Hematopoietic multipotent progenitor cell treated with erythropoietin and hydrocortisone succinate and interleukin-3 and kit ligand, for 4 days (in vitro differentiated cells): ENCODE measurements around the gene ZMAT5.

Experiments
- DNase-seq: peaks from one replicate; pipeline ENCODE4 v3.0.0-alpha.2; 2015

ZMAT5 gene

DNA sequence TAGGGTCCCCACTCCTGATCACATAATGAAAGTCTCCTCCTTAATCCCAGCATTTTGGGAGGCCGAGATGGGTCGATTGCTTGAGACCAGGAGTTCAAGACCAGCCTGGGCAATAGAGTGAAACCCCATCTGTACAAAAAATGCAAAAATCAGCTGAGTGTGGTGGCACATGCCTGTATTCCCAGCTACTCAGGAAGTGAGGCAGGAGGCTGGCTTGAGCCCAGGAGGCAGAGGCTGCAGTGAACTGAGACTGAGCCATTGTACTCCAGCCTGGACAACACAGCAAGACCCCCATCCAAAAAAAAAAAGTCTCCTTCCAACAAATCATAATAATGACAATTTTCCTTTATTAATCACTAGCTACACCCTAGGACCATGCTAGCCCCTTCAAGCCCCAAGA lies 15.1 kb downstream of the ZMAT5 start:
- no peak for DNase-seq

DNA sequence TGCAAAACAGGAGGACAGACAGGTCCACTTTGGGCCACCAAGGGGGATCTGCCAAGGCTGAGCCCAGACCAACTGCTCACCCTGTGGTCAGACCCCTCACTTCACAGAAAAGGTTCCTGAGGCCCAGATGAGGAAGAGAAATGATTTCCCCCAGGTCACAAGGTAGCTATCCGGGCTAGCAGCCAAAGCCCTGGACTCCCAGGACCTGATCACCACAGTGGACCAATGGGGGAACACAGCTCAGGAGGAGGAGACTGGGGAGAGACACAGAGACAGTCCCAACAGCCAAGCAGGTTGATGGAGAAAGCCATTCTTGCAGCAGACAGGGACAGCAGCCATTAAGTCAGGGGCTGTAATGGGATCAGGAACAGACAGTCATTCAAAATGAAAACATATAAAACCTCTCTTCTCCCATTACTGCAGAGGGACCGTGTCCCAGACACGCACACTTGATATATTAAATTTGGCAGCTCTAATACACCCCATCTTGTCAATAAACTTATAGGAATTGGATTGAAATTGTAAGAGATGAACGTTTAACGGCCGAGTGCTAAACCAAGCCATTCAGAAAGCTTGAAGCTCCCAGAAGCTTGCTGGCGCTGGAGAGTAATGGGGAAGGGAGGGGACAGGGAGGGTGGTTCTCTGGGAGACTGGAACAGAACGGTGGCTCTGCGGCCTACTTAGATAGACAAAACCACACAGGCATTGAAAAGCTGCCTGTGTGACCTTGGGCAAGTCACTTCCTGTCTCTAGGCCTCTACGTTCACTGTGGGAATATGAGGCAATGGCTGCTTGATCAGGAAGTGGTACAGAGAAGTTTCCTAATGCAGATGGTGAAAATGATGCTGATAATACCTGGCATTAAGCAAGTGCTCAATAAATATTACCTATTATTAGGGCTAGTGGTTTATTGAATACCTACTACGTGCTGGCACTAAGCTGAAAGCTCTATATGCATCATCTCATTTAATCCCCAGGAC lies 16.0 kb downstream of the ZMAT5 start:
- DNase-seq = peak; percentile 89

DNA sequence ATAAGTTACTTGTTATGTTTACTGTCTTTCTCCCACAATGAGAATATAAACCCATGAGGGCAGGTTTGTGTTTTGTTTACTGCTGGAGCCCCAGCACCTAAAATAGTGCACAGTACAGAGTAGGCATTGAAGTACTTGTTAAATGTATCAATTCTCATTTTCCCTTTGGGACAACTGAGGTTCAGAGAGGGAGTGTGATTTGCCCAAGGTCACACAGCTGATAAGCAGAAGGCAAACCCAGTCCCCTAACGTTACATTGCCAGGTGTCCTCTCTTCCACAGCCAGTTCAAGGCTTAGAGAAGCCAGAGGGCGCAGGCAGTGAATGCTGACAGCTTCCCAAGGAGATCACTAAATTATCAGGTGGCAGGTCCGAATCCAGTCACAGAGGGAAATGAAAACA lies 16.8 kb downstream of the ZMAT5 start:
- no peak for DNase-seq

DNA sequence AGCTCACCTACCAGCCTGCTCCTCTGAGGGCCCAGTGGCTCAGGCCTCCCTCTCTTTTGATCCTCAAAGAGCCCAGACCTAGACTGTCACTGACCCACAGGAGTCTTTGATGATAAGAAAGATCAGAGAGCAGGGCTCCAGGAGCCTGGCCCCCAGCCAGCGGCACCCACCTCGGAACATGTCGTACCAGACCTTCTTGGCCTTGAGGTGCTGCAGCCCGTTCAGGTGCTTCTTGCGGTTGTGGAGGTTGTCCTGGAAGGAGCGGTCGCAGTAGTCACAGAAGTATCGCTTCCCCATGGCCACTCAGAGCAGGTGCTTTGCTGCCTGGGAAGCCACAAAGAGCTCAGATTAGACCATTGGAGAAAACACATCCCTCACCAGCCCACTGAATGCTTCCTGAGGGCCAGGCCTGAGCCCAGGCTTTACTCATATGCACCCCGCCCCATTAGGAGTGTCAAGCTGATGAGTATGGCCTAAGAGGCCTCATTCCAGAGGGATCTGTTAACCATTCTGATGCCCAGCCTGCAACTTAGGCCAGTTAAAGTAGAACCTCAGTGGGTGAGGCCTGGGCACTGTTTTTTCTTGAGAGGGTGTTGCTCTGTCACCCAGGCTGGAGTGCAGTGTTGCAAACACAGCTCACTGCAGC lies 18.4 kb downstream of the ZMAT5 start:
- no peak for DNase-seq

DNA sequence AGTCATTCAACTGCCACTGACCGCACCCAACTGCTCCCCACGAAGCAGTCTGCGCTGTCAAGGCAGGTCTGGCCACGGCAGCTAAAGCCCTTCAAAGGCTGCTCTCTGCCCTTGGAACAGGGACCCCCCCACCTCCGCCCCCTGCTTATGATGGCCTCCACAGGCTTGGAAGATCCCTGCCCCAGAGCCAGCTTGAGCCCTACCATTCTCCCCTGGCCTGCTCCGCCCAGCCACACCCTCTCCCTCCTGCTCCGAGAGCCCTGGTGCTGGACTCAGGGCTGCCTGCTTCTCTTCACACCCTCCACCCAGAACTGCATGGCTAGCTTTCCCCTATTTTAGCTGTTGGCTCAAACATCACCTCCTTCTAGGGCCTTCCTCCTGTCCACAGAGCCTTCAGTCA lies 19.0 kb downstream of the ZMAT5 start:
- DNase-seq = peak; percentile 48

DNA sequence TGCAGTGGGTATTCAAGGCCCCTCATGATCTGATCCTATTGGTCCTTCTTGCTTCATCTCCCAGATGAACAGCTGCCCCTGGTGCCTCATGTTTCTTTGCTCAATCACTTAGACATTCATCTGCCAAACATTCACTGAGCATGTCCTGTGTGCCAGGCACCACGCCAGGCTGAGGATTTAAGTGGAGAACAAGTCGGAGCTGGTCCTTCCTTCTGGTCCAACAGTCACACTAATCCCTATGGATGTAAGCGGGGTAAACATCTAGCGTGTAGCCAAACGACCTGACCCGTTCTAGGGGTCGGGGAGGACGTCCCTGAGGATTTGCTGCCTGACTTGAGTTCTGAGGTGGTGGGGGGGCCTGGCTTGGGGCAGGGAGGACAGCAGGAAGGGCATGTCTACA lies 21.9 kb downstream of the ZMAT5 start:
- no peak for DNase-seq

DNA sequence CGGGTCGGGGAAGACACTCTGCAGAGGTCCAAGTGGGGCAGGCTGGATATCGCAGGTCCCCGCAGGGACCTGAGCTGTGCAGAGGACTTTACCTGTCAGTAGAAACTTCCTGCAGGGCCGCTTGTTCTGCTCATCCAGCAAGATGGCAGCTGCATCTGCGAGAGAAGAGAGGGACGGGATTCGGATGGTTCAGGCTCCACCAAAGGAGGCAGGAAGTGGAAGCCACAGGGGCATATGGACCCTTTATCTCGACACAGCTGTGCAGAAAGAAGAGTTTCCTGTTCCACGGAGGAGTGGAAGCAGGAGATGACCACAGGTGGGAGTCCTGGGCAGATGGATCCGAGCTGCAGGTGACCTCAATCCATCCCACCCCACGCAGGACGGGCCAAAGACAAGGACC lies 24.5 kb downstream of the ZMAT5 start:
- DNase-seq = peak; percentile 63

DNA sequence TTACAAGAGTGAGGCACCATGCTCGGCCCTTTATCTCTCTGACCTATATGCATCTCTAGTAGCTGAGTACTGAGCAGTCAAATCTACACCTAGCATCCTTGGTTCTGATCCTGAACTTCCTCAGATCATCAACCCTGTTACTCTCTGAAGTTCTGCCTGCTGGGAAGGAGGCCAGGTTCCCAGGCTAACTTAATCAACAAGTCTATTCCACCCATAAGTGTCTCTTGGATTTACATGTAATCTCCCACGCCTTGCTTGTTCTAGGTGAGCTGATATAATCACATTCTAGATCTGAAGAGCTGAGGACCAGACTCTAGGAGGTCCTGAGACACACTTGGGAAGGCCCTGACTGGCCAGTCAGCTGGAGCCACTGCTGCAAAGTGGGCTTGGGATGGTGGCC lies 24.9 kb downstream of the ZMAT5 start:
- no peak for DNase-seq

DNA sequence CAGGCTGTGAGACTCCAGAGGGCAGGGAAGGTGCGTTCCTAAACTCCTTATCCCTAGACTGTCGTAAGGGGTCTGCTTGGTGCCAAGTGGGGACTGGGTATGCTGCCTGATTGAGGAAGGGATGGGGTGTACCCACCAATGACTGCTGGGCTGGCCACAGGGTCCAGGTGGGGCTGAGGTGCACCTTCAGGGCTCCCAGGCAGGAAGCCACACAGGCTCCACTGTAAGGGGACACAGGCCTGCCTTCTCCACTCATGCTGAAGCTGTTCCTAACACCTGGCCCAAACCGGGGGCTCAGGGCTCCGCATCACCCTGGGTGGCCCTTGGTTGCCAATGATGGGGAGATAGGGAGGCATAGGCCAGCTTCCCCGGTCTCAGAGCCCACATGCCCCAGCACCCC lies 26.6 kb downstream of the ZMAT5 start:
- no peak for DNase-seq

DNA sequence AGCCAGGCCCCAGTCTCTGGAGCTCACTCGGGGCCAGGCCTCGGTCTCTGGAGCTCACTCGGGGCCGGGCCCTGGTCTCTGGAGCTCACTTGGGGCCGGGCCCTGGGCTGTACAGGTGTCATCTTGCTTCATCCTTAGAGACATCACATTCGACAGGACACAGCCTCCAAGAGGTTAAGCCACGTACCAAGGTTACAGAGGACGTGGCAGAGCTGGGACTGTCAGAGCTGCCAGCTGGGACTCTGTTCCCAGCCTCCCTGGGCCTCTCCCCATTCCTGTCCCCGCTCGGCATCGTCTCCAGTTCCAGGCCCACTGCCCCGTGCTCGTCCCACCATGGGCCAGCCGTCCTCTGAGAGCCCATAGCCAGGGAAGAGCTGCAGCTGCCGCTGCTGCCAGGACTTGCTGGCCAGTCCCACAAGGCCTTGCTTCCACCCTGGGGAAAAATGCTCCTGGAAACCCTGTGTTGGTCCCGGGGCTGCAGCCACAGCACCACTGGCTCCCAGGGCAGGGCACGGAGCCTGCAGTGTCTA lies 27.4 kb downstream of the ZMAT5 start:
- DNase-seq = no peak

DNA sequence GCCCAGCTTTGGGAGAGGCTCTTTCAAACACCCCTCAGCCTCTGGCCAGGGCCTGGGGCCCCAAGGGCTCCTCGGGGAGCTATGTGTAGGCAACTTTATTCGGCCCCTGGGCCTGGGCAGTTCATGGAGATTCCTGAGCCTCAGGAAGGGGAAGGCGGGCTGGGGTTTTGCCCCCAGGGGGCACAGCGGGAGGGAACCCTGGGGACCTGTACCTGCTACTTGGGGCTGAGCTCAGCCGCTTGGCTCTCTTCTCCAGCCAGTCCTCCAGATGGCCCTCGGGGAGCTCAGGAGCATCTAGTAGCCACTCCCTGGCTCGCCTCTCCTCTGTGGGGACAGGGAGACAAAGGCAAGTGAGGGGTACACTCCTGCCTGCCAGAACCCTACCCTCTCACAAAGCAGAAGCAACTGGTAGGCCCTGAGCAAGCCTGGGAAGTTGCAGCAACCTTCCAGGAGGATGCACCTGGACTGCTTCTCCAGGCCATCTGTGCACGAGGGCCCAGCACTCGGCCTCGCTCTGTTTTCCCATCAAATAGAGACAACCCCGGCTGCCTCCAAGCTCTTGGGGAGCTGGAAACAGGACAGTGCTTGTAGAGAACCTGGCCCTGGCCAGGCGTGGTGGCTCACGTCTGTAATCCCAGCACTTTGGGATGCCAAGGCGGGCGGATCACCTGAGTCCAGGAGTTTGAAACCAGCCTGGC lies 28.5 kb downstream of the ZMAT5 start:
- no peak for DNase-seq

DNA sequence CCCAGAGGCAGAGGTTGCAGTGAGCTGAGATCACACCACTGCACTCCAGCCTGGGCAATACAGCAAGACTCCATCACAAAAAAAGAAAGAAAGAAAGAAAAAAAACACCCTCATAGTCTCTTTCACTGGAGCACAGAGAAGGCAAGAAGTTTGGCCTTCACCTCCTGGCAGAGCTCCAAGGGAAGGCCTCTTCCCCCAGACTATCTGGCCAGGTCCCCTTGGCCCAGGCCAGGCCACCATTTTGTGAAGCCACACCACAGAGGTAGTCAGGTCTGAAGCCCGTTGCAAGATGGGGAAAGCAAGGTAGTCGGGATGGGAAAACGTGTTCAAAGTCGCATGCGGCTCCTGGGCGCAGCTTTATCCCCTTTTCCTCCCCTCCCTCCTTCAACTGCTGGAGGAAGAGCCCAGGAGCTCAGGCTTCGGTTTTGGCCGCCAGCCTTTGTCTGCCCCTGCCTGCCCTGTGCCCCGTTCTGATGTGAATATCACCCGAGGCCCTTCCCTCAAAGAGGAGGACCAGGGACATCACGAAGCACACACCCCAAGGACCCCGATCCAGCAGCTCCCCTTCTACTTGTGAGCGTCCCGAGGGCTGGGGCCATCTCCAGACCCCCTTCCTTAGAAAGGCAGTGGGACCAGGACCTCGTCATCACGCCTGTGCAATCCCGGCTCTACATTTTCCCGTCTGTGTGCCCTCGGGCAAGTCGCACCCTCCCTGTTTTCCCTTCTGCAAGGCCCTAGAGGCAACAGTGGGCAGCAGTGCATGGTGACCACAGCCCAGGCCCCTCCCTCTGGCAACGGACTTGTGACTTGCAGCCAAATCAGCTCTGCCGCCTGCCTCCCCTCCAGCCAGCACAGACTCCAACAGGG lies 29.3 kb downstream of the ZMAT5 start:
- peak; percentile 77 for DNase-seq

DNA sequence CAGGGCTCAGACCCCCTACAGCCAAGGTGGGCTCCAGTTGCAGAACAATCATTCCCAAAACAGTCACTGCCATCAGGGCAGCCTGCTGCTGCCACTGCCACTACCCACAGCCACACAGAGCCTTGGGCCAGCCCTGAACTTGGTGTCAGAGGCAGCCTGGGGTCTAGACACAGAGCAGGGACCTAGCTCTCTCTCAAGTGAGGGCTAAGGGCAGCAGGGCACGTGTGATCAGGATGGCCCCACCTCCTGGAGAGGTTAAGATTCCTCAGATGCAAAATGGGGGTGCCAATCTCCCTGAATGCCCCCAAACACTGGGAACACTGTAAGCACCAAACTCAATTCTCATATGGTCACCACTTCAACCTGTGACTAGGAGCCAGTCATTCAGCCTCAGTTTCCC lies 31.4 kb downstream of the ZMAT5 start:
- peak; percentile 52 for DNase-seq

DNA sequence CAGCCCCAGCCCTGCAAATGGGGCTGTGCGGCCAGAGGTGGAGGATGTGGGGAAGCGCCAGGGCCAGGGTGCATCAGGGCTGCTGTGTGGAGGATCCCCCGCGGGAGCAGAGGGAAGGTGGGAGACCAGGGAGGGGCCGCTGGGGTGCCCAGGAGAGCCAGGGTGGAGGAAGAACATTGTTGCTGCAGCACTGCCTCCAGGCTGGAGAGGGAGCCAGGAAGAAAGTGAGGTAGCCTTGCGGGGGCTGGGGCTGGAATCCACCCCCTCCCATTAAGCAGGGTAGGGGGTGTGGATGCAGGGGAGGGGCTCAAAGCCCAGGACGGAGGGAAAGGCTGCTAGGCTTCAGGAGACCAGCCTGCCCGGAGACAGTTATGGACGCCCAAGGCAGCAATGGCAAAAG lies 32.0 kb downstream of the ZMAT5 start:
- peak; percentile 53 for DNase-seq

DNA sequence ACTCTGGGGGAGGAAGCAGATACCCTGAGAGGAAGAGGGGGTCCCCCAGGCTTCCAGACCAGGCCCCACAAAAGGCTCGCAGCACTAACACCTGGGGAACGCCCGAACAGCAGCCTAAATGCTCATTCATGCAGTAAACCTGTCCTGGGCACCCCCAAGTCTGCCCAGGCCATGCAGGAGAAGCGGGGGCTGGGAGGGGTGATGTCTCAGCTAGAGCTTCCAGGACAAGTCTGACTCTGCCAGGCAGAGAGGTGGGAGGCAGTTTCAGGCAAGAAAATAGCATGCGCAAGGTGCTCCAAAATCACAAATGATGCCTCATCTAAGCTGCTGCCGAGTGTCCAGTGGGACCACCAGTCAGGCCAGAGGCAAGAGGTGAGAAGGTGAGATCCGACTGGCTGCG lies 32.4 kb downstream of the ZMAT5 start:
- peak; percentile 79 for DNase-seq

DNA sequence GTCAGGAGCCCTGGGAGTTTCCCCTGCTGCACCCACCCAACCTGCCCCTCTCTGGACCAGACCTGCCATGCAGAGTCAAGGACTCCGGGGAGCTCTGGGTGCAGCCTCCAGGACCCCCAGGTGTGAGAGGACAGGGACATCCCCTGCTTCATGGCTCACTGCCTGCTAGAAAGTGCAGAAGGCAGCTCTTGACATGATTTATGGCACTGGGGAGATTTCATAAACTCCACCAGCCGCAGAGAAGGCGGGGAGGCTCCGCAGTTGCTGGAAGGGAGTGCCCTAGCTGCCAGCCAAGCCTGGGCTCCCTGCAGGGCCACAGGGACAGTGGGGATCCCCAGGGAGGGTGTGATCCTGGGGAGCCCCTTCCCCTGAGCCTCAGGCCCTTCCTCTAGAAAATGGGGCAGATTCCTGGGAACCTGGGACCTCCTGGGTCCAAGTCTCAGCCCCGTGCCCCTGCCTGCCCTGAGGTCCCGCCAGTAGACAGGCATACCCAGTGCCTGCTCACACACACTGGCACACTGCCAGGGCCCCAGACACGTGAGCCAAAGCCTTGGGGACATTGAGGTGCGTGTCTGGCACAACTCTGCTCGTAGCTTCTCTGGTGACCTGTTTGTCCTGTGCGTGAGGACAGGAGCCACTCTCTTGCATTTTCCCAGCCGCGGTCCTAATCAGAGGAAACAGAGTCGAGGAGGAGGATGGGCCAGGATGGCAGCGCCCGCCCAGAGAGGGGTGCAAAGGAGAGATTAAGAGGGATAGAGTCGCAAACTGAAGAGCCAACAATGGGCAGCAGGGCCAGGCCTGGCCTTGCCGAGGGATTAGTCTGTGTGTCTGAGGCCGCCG lies 33.2 kb downstream of the ZMAT5 start:
- peak; percentile 99 for DNase-seq

DNA sequence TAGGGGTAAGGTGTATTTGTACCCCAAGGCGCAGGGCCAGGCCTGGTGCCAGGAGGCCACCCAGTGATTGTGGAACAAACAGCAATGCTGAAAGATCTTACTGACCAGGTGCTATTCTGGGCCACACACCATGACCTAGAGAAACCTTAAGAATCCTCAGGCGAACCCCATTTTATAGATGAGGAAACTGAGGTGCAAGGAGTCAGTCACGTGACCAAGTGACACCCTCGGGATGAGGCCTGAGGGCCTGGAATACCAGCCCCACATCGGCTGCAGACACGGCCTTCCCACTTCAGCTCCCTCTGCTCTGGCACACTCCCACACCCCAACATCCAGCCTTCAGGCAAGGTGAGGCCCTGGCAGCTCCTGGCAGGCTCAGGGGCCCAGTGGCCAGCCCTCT lies 33.9 kb downstream of the ZMAT5 start:
- peak; percentile 23 for DNase-seq

DNA sequence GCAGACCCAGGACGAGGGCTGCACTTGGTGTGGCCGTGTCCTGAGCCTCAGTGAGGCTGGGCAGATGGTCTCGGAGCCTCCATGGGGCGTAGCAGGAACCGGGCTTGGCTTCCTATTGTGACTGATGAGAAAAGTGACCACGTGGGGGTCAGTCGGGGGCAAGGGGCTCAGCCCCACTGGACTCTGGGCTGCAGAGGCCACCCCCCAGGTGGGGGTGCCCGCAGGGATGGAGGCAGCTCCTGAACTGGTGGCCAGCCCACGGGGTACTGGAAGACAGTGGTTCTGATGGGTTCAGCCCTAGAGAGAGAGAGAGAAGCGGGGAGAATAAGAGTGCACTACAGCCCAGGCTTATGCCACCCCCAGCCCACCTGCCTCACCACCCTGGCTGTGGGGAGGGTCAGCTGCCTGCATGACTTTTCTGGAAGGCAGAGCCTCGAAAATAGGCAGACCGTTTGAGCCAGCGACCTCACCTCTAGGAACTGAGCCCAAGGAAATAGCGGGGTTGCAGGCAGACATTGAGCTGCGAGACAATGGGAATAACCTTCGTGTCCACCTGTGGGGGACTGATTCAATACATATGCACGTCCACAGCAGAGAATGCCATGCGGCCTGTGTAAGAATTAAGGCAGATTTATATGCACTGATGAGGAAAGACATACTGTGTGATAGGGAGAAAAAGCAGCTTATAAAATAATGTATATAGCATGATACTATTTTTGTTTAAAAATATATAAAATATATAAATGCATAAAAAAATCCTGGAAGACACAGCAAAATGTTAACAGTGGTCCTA lies 35.6 kb downstream of the ZMAT5 start:
- DNase-seq = no peak

DNA sequence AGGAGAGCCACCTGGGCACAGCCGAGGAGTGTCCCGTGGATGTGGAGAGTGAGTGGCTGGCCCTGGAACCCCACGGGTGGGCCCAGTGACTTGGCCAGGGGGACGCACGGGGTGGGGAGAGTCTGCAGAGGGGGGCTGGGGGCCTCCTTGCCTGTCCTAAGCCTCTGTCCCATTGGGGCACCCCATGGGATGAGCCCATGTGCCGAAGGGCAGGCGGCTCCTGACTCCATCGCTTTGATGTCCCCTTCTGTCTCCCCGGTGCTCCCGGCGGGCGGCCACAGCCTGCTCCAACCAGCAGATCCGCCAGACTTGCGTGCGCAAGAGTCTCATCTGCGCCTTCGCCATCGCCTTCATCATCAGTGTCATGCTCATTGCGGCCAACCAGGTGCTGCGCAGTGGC lies 37.6 kb downstream of the ZMAT5 start:
- DNase-seq = no peak

DNA sequence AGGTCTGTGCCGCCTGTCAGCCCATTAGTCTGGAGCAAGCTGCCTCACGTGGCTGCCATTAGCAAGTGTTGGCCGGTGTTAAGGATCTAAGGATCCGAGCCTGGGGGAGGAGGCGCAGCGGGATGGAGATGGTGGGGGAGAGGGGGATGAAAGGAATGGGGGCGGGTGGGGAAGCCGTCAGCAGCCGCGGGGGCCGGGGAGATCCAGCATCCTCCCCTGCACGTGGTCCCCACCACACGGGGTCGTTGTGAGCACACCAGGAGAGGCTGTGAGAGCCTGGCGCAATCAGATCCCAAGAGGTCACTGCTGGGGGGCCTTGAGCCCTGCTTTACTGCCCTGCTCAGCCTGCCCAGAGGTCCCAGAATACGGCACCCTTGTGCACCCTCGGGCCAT lies 39.7 kb downstream of the ZMAT5 start:
- peak; percentile 83 for DNase-seq
